SIG-M5 (cell line): ENCODE results near the gene SLC26A4.

ENCODE experiments used
- DNase-seq: peaks from one replicate; lab custom pipeline; 2025; lab: John Stamatoyannopoulos, UW

SLC26A4 gene

DNA sequence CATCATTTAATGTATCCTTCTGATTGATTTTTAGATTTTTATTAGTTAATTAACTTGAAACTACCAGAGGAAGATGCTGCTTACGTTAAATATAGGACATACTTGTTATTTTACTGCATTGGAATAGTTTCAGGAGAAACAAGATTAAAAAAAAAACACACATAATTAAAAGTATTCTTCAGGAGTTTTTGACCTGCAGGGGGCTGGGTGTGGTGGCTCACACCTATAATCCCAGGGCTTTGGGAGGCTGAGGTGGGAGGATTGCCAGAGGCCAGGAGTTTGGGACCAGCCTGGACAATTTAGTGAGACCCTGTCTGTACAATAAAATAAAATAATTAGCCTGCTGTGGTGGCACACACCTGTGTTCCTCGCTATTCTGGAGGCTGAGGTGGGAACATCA lies 94.0 kb downstream of the SLC26A4 start:
- no peak for DNase-seq

DNA sequence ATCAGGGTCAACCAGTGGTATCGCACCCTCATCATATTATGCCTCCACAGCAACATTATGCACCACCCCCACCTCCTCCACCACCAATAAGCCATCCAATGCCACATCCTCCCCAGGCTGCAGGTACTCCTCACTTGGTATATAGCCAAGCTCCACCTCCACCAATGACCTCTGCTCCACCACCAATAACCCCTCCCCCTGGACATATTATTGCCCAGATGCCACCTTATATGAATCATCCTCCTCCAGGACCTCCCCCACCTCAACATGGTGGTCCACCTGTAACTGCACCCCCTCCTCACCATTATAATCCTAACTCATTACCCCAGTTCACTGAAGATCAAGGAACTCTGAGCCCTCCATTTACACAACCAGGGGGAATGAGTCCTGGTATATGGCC lies 98.0 kb downstream of the SLC26A4 start:
- no peak for DNase-seq

DNA sequence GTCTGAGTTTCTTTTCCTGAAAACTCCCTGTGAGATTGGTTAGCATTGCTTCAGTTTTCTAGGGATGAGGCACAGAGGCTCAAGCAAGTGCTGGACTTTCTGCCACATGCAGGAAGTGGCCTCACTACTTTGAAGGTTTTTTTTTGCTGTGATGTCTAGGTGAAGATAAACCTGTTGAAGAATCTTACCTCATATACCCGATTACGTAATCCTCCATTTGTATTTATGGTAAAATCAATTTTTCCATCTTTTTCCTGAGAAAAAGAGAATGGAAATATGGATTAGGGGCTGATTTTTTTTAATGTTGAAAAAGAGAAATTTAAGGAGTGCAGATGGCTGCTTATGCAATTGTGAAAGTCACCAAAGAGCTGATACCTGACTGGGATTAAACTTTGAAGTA lies 106.8 kb downstream of the SLC26A4 start:
- no peak for DNase-seq
